Regular cardiac myocyte (primary cell): ENCODE data around the gene PAK3. TPM values are rescaled to one million over a fixed set of nuclear protein-coding genes. Genes with fewer than 3 reads are reported as not detected.

Experiments used
- total RNA-seq: library from RNA; depleted of rRNA; stranded (reverse); fragments of >200 nt; gene quantifications from 2 replicates; pipeline ENCODE4 v1.2.3, GENCODE V29; 2014

The PAK3 gene
- 1.7 and 4.0 TPM in 2 replicates for total RNA-seq

DNA sequence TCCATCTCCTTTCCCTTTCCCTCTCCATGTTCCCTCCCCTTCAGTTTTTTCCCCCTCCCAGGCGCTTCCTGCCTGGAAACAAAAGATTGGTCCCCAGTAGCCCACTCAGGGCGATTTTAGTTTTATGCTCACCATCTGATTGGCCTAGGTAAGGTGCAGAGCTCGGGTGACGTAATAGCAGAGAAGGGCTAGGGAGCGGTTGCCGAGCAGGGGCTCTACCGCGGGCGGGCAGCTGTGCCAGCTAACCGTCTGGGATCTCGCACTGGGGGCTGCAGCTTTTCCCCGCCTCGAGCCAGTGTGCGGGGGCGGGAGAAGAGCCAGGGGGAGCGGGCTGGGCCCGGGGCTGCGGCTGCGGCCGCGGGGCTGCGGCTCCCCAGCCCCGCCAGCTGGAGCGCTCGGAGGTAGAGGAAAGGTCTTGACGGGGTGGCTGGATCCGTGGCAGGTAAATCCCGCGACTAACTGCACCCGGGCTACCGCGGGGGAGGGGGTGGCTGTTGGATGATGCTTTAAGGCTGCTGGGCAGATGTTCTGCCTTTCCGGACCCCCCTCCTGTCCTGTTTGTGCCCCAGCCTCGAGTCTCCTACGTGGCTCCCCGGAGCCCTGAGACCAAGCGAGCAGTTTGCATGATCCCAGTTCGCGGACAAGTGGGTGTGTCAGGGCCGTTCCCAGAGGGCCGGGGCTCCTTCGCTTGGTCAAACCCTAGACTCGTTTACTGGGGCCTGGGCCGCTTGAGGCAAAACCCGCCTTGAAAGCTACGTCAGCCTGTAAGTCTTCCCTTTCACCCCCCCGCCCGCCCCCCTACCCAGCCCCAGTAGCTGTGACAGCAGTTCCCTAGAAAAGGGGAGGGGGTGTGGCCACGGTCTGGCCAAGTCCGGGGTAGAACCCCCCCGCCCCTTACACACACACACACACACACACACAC is at the start of gene PAK3:
TSS of gene PAK3 (plus strand) at position 218 of the 922 bp plus-strand sequence. CDS start 26,913 bp downstream, outside the sequence.

DNA sequence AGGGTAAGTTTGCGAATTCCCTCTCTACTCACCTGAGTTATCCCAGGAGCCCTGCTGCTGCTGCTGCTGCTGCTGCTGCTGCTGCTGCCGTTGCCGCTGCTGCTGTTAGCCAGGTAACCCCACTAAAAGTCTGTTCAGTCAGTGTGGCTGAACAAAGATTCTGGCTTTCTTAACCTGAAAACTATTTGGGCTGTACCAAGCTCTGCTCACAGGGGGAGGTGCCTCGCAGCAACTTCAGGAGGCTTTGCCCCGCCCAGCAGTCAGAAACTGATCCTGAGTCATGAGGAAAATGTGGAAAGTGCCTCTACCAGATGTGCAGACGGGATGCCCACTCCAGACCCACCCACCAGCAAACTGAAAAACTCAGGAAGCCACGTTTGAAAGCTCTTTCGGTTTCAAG is 174.3 kb downstream of the PAK3 start, which contains the start of gene CAPN6:
TSS of gene CAPN6 (minus strand) at position 145 of the 400 bp plus-strand sequence. CDS start 6,547 bp downstream, outside the sequence.

Other genes with a start within 250 kb of the PAK3 start
- under 0.01 TPM in 1 of 2 replicates, not detected in the other for gene CAPN6, start 174.3 kb downstream of the PAK3 start, total RNA-seq